Endothelial cell of coronary artery (primary cell): Measurements from ENCODE around the gene TMEM185B. TPM values are rescaled to one million over a fixed set of nuclear protein-coding genes. Genes with fewer than 3 reads are reported as not detected.

ENCODE experiments used
- total RNA-seq: library from RNA; depleted of rRNA; stranded (reverse); fragments of >200 nt; gene quantifications from 2 replicates; pipeline ENCODE4 v1.2.3, GENCODE V29; 2014

The TMEM185B gene
- total RNA-seq: 24.6 and 27.5 TPM in 2 replicates

DNA sequence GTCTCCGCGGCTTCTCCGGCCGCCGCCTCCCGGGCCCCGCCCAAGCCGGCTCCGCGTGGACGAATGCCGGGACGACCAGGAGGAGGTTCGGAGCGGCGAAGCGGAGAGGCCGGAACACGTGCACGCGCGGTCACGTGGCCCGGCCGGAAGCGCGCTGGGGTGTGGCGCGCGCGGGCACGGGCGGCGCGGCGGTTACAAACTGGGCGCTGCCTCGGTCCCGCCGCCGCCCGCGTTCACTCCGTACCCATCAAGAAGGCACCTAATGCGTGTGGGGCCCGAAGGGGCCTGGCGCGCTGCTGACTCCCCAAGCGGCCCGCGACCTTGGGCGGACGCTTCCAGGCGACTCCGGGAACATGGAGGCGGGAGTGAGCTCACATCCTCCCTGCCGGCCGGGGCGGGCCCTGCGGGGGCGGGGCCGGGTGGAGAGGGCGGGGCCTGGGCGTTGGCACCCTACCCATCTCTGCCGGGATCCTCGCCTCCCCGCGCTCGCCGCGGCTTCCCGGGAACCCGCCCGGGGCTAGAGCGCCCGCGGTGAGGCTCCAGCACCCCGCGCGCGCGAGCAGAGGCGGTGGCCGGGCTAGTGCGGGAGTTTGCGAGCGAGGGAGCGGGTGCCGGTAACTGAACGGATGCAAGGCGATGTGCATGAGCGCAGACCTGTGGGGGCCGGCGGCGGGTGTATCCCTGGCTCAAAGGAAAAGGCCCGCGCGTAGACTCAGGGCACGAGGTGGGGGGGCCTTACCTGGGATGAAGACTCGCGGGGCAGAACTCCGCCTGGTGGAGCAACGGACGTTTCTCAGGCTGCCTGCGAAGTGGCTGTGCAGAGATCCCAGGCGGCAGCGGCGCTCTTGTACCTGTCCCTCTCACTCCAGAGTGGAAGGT lies at the start of gene TMEM185B:
TSS of gene TMEM185B (minus strand) at position 367 of the 879 bp plus-strand sequence. CDS start 424 bp downstream, outside the sequence.

DNA sequence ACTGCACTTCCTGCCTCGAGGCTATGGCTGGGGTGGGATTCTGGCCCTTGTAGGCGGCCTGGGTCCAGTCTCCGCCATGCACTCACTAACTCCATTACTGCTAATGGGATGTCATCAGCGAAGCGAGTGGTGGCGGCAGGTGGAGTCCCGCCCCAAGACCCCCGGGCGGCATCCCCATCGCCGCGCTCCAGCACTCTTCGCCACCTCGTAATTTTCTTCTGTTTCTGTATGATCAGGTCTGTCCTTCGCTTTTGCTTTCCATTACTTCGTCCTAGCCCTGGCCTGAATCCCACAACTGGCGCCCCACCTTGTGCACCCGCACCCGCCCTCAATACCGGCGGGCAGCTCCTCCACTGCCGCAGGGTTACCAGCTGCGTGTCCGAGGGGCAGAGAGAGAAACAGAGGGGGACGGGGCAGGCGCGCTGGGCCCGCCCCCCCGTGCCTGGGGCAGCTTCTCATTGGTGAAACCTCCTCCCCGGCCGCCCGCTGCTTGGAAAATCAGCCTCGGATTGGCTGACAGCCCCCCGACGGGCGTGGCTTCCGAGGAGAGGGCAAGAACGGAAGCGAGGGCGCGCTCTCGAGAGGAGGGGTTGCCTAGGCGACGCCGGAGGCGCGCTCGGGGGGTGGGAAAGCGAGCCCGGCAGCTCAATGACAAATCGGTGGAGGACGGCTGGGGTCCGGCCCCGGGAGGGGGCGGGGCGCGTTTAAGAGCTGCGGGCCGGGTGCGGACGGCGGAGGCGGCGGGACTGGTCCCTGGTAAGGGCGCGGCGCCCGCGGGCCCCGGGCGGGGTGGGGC lies 29.2 kb upstream of the TMEM185B start, which contains the start of gene RALB:
TSS of gene RALB (plus strand) at position 628 of the 796 bp plus-strand sequence. CDS start 25,813 bp downstream, outside the sequence.

Other genes starting within 250 kb of the TMEM185B start
- gene EPB41L5, start 210.3 kb downstream of the TMEM185B start, total RNA-seq: 29.3 and 30.1 TPM in 2 replicates
- 145 and 217 TPM in 2 replicates for gene RALB, start 29.5 kb upstream of the TMEM185B start, total RNA-seq
- 2.4 and 9.0 TPM in 2 replicates for gene INHBB, start 122.7 kb upstream of the TMEM185B start, total RNA-seq